NK-92 (cell line): ENCODE results near the gene RAE1.
"Not testable (repeated sequence)": the region's sequence is repeated elsewhere in the genome, so short reads cannot be mapped to it uniquely, and the experiment has no call there.

Experiments
- DNase-seq: peaks from one replicate; lab custom pipeline; 2025; ENCODE audit not compliant: unreplicated experiment; lab: John Stamatoyannopoulos, UW

The RAE1 gene

DNA sequence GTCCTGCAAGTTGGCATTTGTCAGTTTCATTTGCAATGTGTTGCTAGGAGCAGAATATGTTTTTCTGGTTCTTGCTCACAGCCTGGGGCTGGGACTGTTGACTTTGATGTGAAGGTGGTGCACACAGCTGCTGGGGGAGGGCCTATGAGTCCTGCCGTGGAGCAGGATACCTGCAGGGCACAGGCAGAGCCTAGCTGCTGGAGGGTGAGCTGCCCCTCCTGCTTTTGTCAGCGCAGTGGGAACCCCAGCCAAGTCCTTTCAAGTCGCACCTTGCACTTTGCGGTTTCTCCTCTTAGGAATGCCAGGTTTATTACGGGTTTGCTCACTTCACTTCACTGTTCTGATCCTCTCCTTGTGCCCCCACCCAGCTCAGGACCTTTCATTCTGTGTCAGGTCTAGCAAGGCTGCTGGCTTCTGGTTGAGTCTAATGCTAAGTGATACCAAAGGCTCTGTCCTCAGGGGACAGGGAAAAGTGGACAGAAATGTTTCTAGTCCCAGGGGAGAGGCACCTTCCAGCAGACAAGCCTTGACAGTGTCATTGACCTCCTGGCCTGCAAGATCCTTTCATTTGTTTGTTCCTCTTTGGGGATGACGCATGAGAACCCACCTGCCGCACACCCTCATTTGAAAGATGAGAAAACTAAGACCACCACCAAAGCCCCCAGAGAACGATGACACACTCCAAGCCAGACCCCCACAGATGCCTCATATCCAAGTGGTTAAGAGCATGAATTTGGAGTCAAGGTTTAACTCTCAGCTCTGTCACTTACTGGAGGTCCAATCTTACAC lies 24.2 kb upstream of the RAE1 start:
- no peak for DNase-seq

DNA sequence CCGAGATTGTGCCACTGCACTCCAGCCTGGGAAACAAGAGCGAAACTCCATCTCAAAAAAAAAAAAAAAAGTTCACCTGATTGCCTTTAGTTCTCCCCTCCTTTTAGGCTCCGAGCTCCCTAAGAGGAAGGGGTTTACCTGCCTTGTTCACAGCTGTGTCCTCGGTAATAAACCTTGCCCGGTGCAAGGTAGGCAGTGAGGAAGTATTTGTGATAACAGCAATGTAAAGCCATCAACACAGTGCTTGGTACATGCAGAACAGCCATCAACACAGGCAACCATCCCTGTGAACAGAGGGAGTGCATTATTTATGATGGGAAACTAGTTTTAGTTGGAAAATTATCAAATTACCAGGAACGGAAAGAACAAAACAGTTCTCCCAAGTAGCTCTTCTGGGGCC lies 23.2 kb upstream of the RAE1 start:
- no peak for DNase-seq

DNA sequence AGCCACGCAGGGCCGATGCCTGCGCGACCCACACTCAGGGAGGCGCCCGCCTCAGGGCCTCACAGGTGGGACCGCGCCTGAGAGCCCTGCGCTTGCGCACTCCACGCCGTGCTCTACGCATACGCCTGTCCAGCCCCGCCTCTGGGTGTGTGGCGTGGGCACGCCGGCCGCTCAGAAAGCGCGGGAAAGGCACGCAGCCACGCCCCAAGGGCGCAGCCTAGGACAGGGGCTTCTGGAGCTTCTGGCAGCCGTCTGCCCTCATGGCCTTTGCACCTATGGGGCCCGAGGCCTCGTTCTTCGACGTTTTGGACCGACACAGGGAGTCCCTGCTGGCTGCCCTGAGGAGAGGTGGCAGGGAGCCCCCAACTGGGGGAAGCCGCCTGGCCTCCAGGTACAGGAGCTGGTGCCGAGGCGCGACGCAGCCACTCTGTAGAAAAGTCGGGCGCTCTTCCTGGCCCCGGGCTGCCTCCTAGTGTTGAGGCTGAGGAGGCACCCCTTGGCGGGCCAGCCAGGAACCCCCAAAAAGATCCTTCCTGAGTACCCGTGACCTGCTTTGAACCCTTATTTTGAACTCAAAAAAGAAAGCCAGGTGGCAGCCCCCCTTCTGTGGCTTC lies 21.3 kb upstream of the RAE1 start, which contains the start of gene SPO11:
SPO11 (plus strand) TSS at position 196 of the 614 bp plus-strand sequence; CDS start at position 261, 65 bp downstream.
- no peak for DNase-seq

DNA sequence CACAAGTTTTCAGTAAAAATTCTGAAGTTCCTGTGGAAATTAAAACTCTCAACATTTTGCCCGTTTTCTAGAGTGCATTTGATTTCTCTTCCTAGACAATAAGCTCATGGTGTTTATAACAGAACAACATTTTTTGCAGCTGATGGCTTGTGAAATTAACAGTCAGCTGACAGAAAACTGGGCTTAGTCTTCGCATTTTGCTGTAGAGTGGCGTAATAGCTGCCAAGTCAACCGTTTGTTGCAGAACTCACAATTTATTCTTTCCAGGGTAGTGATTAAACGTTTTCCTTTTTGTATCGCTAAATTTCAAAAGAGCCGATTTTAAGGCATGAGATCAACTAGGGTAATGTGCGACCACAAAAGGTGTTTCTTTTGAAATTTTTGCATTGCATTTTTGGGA lies 20.1 kb upstream of the RAE1 start:
- no peak for DNase-seq

DNA sequence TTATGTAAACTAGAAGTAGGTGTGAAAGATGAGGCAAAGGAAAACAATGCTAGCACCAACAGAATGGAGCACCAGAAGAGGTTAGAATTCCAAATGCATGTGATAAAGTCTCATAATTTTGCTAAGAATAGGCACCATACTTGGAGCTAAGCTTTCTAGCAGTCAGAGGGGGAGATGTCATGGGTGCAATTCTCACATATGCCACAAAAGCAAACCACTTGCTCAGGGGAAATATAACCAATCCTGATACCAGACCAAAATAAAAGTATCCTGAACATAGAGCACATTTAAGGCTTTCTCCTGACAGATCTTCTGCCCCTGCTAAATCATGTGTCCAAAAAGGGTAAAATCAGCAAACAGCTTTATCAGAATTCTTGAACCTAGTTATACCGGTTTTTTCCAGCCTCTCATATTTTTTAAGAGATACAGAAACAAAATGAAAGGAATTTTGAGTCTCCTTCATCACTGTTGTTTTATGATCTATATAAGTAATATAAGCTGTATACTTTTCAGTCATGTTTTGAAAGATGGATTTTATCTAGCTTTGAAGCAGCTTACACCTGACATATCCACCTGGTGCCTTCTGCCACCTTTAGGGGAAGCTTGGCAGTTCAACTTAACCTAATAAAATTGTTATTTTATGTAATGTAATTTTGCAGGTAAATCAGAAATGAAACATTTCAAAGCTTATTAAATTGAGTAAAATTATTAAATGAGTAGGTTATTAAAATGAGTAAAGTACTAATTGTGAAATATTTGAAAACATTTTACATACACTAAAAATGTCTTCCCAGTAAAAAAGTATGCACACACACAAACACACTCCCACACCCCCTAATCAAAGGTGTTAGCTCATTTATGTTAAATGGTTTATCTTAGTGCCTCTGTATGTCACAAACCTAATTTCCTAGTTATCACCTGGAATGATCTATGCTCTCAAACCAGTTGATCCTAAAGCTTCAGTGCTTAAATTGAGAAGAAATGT lies 18.7 kb upstream of the RAE1 start:
- no peak for DNase-seq

DNA sequence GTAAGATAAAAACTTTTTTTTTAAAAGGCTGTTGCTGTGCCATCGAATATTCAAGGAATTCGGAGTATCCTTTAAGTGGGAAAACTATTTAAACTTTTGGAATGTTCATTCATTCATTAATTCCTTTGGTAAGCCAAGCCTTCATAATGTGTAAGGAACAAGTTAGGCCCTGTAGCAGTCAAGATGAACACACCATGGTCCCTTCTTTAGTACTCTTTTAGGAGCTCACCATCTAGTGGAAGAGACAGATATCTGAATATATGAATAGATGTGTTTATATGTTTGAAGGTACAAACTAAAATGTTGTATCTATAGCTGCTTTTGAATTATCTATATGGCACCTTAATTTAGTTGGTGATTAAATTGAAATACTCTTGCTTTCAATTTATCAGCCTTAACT lies 15.7 kb upstream of the RAE1 start:
- DNase-seq = no peak

DNA sequence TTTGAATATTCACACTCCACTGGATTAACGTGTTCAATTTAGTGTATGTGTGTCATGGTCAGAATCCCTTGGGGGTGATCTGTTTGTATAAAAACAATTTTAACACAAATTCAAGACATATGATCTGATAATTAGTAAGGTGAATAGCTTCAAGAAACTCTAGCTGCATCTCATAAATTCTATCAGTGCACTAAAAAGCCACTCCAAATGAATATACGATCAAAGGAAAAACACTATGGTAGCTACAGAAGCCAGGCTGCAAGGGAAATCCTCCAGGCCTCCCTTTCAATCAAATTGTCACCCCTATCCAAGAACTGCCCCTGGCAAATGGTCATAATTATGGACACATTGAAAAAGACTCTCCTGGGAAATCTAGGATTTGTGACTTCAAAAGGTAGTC lies 9.4 kb upstream of the RAE1 start:
- DNase-seq = no peak

DNA sequence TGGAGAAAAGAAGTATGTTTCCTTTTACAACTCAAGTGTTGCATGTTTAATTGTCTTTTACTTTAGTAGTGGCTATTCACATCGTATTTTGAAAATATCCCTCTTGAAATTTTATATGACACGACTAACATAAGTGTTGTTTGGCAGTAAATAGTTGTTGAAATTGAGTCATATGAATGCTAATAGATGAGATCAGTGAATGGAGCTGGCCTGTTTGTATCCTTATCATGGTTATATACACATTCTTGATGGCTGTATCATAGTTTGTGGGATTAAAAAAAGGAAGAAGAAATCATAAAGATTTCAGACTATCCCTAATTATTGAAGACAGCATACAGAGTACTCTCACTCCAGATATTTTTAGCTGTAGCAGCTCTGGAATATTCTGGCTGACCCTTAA lies 8.2 kb upstream of the RAE1 start:
- no peak for DNase-seq

DNA sequence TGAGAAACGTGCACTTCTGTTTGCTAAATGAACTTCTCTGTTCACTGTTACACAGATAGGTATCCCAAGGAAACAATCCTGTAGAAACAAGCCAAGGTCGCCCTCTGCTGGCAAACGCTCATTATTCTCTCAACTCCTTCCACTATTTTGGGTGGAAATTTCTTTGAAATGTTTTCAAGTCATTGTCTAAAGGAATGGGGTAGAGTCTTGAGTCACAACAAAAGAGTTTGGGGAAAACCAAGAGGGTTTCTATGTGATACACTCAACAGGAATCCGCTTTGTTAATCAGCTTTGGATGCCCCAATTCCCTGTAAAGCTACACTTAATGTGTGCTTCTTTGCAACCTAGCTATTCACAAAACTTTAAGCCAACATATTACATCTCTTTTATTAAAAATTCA lies 4.6 kb upstream of the RAE1 start:
- DNase-seq = no peak

DNA sequence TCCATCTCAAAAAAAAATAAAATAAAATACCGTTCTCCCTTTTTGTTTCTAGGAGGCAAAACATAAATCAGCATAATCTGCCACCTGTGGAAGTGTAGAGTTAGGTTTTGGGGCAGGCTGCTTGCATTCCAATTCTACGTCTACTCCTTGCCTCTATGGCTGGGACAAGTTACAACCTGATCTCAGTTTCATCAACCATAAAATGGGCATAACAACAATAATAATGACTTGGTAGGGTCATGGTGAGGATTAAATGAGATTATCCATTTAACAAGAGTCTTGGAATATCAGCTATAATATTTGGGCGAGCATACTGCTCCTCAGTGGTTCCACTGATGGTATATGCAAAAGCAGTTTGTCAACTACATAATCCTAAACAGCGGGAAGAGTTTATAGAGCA lies 3.7 kb upstream of the RAE1 start:
- DNase-seq = no peak

DNA sequence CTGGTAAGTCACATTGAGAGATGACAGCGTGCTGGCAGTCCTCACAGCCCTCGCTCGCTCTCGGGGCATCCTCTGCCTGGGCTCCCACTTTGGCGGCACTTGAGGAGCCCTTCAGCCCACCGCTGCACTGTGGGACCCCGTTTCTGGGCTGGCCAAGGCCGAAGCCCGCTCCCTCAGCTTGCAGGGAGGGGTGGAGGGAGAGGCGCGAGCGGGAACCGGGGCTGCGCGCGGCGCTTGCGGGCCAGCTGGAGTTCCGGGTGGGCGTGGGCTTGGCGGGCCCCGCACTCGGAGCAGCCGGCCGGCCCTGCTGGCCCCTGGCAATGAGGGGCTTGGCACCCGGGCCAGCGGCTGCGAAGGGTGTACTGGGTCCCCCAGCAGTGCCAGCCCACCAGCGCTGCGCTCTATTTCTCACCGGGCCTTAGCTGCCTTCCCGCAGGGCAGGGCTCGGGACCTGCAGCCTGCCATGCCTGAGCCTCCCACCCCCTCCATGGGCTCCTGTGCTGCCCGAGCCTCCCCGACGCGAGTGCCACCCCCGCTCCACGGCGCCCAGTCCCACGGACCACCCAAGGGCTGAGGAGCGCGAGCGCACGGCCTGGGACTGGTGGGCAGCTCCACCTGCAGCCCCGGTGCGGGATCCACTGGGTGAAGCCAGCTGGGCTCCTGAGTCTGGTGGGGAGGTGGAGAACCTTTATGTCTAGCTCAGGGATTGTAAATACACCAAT lies 2.7 kb upstream of the RAE1 start:
- DNase-seq = not testable (repeated sequence)

DNA sequence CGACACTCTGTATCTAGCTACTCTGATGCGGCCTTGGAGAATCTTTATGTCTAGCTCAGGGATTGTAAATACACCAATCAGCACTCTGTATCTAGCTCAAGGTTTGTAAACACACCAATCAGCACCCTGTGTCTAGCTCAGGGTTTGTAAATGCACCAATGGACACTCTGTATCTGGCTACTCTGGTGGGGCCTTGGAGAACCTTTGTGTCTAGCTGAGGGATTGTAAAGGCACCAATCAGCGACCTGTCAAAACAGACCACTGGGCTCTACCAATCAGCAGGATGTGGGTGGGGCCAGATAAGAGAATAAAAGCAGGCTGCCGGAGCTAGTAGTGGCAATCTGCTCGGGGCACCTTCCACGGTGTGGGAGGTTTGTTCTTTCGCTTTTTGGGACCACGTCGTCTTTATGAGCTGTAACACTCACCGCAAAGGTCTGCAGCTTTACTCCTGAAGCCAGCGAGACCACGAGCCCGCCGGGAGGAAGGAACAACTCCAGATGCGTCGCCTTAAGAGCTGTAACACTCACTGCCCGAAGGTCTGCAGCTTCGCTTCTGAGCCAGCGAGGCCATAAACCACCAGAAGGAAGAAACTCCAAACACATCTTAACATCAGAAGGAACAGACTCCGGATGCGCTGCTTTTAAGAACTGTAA lies 2.0 kb upstream of the RAE1 start:
- DNase-seq = not testable (repeated sequence)

DNA sequence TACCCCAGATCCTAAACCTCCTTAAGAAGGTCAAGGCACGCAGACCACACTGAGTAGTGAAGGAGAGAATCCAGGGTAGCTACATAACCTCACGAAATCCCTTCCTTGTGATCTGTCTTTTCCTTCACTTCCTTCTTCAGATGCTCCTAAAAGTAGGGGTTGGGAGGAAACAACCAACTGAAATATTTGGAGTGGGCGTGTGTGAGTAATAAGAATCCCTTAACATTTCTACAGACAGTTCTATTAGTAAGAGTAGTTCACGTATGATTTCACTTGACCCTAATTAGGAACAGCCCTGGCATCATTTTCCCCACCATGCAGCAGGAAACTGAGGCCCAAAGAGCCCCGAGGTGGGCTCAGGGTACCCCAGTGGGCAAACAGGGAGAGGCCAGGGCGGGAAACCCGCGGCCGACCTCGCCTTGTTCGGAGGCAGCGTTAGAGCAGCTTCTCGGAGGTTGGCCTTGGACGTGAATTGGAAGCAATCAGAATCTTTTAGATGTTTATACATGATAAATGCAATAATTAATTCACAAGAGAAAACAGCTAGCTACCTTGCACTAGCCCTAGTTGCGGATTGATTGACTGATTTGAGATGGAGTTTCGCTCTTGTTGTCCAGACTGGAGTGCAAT lies 859 bp upstream of the RAE1 start:
- no peak for DNase-seq

DNA sequence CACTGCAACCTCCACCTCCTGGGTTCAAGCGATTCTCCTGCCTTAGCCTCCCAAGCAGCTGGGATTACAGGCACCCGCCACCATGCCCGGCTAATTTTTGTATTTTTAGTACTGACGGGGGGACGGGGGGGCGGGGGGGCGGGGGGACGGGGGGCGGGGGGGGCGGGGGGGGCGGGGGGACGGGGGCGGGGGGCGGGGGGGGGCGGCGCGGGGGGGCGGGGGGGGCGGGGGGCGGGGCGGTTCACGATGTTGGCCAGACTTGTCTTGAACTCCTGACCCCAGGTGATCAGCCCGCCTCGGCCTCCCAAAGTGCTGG lies 371 bp upstream of the RAE1 start:
- not testable (repeated sequence) for DNase-seq

DNA sequence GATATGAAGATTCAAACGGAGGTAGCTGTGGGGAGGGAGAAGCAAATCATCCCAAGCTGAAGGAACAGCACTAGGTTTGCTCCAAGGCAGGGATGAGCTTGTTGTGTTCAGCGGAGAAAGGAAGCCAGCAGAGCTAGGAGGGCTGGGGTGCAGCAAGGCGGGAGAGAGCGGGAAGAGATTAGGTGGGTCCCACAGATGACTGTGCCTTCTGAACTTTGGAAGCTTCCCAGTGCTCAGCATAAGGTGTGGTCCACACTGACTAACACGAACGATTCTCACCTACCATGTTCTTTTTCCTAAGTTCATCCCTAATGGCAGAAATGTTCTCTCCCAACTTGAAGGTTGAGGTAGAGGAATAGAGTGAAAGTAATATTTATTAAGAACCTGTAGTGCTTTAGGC lies 1.2 kb downstream of the RAE1 start:
- no peak for DNase-seq

DNA sequence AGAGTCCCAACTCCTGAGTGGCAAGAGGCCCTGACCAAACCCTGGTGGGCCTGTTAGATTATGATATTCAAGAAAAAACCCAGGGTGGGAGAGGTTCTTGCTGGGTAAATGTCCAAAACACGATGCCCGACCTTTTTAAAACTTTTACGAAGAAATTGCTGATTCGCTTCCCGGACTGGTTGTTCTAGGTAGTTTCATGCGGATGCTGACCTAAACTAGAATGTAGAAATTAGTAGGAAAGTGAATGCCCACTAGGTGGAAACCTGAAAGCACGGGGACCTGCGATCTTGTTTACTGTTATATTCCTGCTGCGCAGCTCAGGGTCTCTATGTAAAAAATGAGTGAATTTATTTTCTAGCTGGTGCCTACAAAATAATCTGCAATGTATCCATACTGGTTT lies 2.3 kb downstream of the RAE1 start:
- no peak for DNase-seq

DNA sequence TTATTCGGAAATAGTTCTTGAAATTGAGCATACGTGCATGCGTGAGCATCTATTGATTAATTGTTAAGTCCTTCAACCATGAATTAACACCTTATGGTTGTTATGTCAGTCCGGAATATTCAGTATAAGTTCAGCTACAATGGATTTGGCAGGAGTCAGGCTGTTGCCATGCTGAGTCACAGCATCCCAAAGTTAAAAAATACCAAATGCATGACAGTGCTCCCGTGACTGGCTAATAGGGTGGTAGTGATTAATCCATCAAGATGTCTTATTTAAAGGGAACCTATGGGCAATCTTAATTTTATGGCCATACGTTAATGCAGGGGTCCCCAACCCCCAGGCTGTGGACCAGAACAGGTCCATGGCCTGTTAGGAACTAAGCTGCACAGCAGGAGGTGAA lies 10.5 kb downstream of the RAE1 start:
- no peak for DNase-seq

DNA sequence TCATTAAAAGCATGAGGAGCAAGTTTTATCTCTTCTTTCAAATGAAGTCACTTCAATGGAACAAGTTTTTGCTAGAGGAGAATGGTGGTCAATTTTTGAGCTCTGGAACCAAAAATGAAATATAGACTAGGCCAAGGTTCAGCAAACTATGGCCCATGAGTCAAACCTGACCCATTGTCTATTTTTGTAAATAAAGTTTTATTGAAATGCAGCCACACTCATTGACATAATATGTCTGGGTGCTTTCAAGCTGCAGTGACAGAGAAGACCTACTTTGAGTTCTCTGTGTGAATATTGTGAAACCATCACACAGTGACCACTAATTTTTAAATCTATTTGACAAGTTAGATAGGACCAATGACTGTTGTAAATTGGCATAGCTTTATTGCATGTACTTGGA lies 13.4 kb downstream of the RAE1 start:
- DNase-seq = no peak

DNA sequence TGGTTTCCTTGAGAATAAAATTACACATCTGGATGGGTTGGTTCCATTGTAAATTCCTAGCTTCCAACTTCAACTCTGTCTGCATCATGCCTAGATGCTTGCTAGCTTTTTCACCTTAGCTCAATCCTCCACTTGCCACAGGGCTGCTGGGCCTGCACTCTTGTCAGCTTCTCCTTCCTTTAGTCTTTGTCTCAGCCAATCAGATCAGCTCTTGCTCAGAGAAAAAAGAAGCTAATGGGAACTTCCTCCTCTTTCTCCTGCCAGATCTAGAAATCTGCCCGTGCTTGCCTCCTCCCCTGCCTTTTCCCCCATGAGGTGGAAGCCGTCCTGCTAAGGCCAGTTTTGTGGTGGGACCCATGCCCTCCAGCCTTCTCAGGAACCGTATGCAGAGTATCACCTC lies 18.5 kb downstream of the RAE1 start:
- no peak for DNase-seq

DNA sequence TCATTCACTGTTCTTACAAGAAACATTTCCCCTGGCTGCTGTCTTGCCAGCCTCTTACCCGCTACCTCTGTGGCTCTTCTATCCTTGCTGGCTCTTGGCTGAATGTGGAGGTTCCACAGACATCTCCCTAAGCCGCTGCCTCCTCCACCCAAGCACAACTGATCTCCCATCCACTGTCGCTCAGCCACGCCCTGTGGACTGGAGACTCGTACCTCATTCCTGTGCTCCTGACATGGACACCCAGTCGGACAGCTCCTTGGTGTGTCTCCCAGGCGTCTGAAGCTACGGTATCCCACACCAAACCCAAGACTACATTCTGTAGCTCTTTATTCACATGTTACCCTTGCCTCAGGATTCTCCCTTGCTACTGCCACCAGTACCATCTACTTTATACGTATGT lies 19.3 kb downstream of the RAE1 start:
- no peak for DNase-seq
